ENCODE results near the gene MPV17L.
"Not testable (repeated sequence)": the region's sequence is repeated elsewhere in the genome, so short reads cannot be mapped to it uniquely, and the experiment has no call there.

MPV17L gene

GRCh38 chr16:15395631-15396508 lies at the start of gene MPV17L:
MPV17L (plus strand) TSS chr16:15395754; CDS start chr16:15395898, 144 bp downstream.
- not testable (repeated sequence) for DNase-seq (ENCODE audit: low spot score)

GRCh38 chr16:15348721-15349120 lies 46.8 kb upstream of the MPV17L start:
- DNase-seq (ENCODE audit: low spot score), result not testable (repeated sequence)

- DNase-seq (ENCODE audit: low spot score), result not testable (repeated sequence)
These were observed 44.3 kb upstream of the MPV17L start for GRCh38 chr16:15351251-15351650.

- not testable (repeated sequence) for DNase-seq (ENCODE audit: low spot score)
These were observed 43.8 kb upstream of the MPV17L start for GRCh38 chr16:15351745-15352144.

- DNase-seq (ENCODE audit: low spot score), result not testable (repeated sequence)
These were observed 42.7 kb upstream of the MPV17L start for GRCh38 chr16:15352852-15353251.

GRCh38 chr16:15354846-15355245 lies 40.7 kb upstream of the MPV17L start:
- DNase-seq (ENCODE audit: low spot score), result not testable (repeated sequence)

- not testable (repeated sequence) for DNase-seq (ENCODE audit: low spot score)
These were observed 38.1 kb upstream of the MPV17L start for GRCh38 chr16:15357495-15357894.

GRCh38 chr16:15378194-15378593 lies 17.4 kb upstream of the MPV17L start, which contains the start of gene NPIPA5:
NPIPA5 (minus strand) TSS chr16:15378294; CDS start chr16:15378294, 0 bp downstream.
- not testable (repeated sequence) for DNase-seq (ENCODE audit: low spot score)

GRCh38 chr16:15382810-15383209 lies 12.7 kb upstream of the MPV17L start:
- not testable (repeated sequence) for DNase-seq (ENCODE audit: low spot score)

GRCh38 chr16:15388060-15388459 lies 7.5 kb upstream of the MPV17L start:
- not testable (repeated sequence) for DNase-seq (ENCODE audit: low spot score)

GRCh38 chr16:15389916-15390315 lies 5.6 kb upstream of the MPV17L start:
- DNase-seq (ENCODE audit: low spot score), result not testable (repeated sequence)

GRCh38 chr16:15393025-15393424 lies 2.5 kb upstream of the MPV17L start:
- not testable (repeated sequence) for DNase-seq (ENCODE audit: low spot score)

GRCh38 chr16:15396509-15396829 lies 915 bp downstream of the MPV17L start:
- not testable (repeated sequence) for DNase-seq (ENCODE audit: low spot score)

- DNase-seq (ENCODE audit: low spot score), result no peak
These were observed 1.5 kb downstream of the MPV17L start for GRCh38 chr16:15396948-15397594.

- DNase-seq (ENCODE audit: low spot score), result no peak
These were observed 3.2 kb downstream of the MPV17L start for GRCh38 chr16:15398618-15399316.

- no peak for DNase-seq (ENCODE audit: low spot score)
These were observed 3.8 kb downstream of the MPV17L start for GRCh38 chr16:15399317-15399716.

GRCh38 chr16:15400314-15400713 lies 4.8 kb downstream of the MPV17L start:
- not testable (repeated sequence) for DNase-seq (ENCODE audit: low spot score)

GRCh38 chr16:15401972-15402371 lies 6.4 kb downstream of the MPV17L start:
- no peak for DNase-seq (ENCODE audit: low spot score)

GRCh38 chr16:15403392-15403995 lies 7.9 kb downstream of the MPV17L start:
- no peak for DNase-seq (ENCODE audit: low spot score)

GRCh38 chr16:15404091-15404490 lies 8.5 kb downstream of the MPV17L start:
- not testable (repeated sequence) for DNase-seq (ENCODE audit: low spot score)

GRCh38 chr16:15404792-15405191 lies 9.2 kb downstream of the MPV17L start:
- no peak for DNase-seq (ENCODE audit: low spot score)

- DNase-seq (ENCODE audit: low spot score), result not testable (repeated sequence)
These were observed 12.2 kb downstream of the MPV17L start for GRCh38 chr16:15407756-15408155.
